Tibial artery (tissue), 4 donors: ENCODE data around the gene NOXA1.

ENCODE experiments used
- DNase-seq, 2 donors: peaks; one replicate each; pipeline ENCODE4 v3.0.0-alpha.2; 2019
- H3K27ac ChIP-seq, 2 donors: fragments of 200-600 bp; sonication (generic) in 1 of 2; 1 replicate in 1 of 2; 2 replicates in 1 of 2; pipeline ENCODE4 v1.5.1; 2018 to 2019; ENCODE audit warnings: mild to moderate bottlenecking in 1 of 2
- H3K27me3 ChIP-seq, 2 donors: fragments of 200-600 bp; sonication (generic) in 1 of 2; one replicate each; pipeline versions ENCODE4 v1.5.1 to v1.6.0; 2016 to 2019
- H3K36me3 ChIP-seq, 3 donors: fragments of 200-600 bp; sonication (generic) in 2 of 3; one replicate each; pipeline ENCODE4 v1.5.1; 2016 to 2019; ENCODE audit warnings: mild to moderate bottlenecking in 2 of 3
- H3K4me1 ChIP-seq, 4 donors: fragments of 200-600 bp; sonication (generic) in 2 of 4; 1 replicate in 3 of 4; 2 replicates in 1 of 4; pipeline ENCODE4 v1.5.1; 2016 to 2019
- H3K4me3 ChIP-seq, 2 donors: fragments of 200-600 bp; sonication (generic) in 1 of 2; 1 replicate in 1 of 2; 2 replicates in 1 of 2; pipeline ENCODE4 v1.5.1; 2018 to 2019; ENCODE audit warnings: mild to moderate bottlenecking in 2 of 2
- H3K9me3 ChIP-seq, 3 donors: fragments of 200-600 bp; sonication (generic) in 1 of 3; one replicate each; pipeline ENCODE4 v1.5.1; 2016 to 2019
- intact Hi-C: fragments of 100-400 bp; cut with DNase I; formaldehyde crosslinking; loops from one replicate; pipeline ENCODE4 v1.15.0; 2023; ENCODE audit warnings: low total_unique reads
- TF ChIP-seq, protein P1 (sequence below), 2 experiments: fragments of 200-600 bp in 1 of 2; fragments of 450-650 bp in 1 of 2; IDR thresholded peaks; one replicate each; pipeline ENCODE4 v1.5.1; 2017 to 2019; ENCODE audit warnings: antibody characterized with exemption in 2 of 2, mild to moderate bottlenecking in 1 of 2, moderate library complexity in 1 of 2

NOXA1 gene

DNA sequence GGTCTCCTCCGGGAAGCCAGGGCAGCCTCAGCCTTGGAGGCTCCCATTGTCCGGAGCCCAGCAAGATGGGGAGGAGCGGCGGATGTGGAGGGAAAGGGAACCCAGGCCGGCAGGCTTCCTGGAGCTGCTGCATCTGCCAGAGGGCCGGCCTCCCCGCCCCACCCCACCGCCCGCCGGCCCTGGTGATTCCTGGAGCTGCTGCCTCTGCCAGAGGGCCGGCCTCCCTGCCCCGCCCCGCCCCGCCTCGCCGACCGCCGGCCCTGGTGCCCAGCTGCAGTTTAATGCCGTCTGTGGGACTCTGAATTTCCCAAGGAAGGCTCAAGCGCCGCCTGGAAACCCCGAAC is 31.8 kb upstream of the NOXA1 start:
- H3K27ac ChIP-seq, result no peak overlapping the region

DNA sequence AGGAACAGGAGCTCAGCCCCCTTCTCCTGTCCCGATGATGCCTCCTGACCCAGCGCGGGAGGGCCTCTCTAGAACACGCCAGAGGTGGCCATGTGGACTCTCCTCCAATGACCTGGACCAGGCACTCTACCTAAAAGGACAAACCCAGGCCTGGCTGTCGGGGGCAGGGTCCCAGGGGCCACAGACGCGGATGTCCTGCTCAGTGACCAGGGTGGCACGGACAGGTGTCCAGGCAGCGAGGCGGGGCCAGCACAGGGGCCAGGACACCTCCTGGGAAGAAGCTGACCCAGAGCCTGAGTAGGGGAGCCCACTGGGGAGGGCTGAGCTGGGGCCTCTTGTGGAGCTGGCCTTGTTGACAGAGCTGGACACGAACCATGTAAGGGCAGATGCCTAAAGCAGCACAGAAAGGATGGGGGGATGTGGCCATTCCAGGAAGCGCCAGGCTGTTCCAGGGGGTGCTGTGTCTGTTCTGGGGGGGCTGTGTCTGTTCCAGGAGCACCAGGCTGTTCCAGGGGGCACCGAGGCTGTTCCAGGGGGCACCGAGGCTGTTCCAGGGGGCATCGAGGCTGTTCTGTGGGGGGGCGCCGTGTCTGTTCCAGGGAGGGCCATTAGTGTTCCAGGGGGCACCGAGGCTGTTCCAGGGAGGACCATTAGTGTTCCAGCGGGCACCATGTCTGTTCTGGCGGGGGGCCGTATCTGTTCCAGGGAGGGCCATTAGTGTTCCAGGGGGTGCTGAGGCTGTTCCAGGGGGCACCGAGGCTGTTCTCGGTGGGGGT is 30.8 kb upstream of the NOXA1 start:
- H3K4me3 ChIP-seq, result no peak overlapping the region
- DNase-seq, result no peak
- intact Hi-C loops, result loop anchor here (5.0 kb wide), 1 partner anchor 1010 kb away; no protein-coding TSS in a partner anchor
- peaks cover 0 to 53% (median 19%) of the 10 kb centered on the region in 3 donors for H3K36me3 ChIP-seq
- H3K27me3 ChIP-seq, result no peaks in the 10 kb centered on the region
- H3K4me1 ChIP-seq, result no peaks in the 10 kb centered on the region
- H3K27ac ChIP-seq, result no peak overlapping the region
- TF ChIP-seq, protein P1, sequence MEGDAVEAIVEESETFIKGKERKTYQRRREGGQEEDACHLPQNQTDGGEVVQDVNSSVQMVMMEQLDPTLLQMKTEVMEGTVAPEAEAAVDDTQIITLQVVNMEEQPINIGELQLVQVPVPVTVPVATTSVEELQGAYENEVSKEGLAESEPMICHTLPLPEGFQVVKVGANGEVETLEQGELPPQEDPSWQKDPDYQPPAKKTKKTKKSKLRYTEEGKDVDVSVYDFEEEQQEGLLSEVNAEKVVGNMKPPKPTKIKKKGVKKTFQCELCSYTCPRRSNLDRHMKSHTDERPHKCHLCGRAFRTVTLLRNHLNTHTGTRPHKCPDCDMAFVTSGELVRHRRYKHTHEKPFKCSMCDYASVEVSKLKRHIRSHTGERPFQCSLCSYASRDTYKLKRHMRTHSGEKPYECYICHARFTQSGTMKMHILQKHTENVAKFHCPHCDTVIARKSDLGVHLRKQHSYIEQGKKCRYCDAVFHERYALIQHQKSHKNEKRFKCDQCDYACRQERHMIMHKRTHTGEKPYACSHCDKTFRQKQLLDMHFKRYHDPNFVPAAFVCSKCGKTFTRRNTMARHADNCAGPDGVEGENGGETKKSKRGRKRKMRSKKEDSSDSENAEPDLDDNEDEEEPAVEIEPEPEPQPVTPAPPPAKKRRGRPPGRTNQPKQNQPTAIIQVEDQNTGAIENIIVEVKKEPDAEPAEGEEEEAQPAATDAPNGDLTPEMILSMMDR (IDR thresholded peaks at IDR 0.05), result no peak
- H3K9me3 ChIP-seq, result no peaks in the 10 kb centered on the region

More for the DNA sequence above, 31.8 kb upstream of the NOXA1 start:
- Histone ChIP-seq H3K4me1 (no peaks in the 10 kb centered on the region), H3K4me3 (no peak overlapping the region), H3K36me3 (peaks cover 0 to 53% (median 19%) of the 10 kb centered on the region in 3 donors), H3K27me3 (no peaks in the 10 kb centered on the region), H3K9me3 (no peaks in the 10 kb centered on the region)
- peak in 1 of 2 donors; percentile 61 for DNase-seq
- TF ChIP-seq, protein P1 (IDR thresholded peaks at IDR 0.05), result no peak
- intact Hi-C loops, result loop anchor here (5.0 kb wide), 1 partner anchor 1009 kb away; no protein-coding TSS in a partner anchor

DNA sequence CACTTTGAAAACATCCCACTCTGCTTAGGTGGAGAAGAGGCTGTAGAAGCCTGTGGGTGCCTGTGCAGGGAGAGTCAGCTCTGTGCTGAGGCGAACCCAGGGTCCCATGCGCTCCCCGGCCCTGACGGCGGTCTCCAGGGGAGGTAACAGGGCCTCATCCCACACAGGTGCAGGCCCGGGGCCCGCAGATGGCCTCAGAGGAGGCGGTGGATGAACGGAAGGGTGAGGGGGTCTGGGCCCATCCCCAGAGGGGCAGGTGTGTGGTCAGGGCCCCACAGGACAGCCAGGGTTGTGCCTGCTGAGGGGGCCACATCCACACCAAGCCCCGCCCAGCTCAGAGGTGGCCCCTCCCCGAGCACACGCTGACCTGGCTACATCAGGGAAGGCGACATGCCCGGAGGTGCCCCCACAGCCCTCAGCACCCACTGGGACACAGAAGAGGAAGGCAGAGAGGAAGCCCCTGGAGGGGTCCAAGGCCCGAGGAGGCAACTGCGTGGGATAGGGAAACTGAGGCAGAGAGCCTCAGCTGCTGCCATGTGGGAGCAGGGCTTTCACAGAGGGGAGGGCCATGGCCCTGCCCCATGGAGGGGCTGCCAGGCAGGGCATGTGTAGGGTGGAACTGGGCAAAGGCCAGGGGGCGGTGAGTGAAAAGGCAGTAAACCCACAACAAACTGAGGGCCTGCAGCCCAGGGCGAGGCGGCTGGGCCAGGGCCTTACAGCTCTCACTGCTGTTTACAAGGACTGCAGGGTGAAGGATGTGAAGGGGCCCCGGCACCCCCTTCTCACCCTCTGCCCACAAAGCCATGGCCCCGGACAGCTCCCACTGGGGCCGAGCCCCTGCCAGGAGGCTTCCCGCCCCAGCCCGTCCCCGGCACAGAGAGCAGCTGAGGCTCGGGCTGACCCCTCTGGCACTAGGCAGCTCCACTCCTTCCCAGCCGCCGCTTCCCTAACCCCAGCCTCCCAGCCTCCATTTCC is 29.7 kb upstream of the NOXA1 start:
- peak in 1 of 2 donors; percentile 58 for DNase-seq
- Histone ChIP-seq H3K9me3 (no peaks in the 10 kb centered on the region), H3K27ac (no peak overlapping the region), H3K27me3 (no peaks in the 10 kb centered on the region), H3K36me3 (peaks cover 0 to 50% (median 19%) of the 10 kb centered on the region in 3 donors), H3K4me3 (no peak overlapping the region), H3K4me1 (no peaks in the 10 kb centered on the region)
- TF ChIP-seq, protein P1 (IDR thresholded peaks at IDR 0.05), result no peak
- intact Hi-C loops, result loop anchor here (5.0 kb wide), 1 partner anchor 1011 kb away; no protein-coding TSS in a partner anchor

DNA sequence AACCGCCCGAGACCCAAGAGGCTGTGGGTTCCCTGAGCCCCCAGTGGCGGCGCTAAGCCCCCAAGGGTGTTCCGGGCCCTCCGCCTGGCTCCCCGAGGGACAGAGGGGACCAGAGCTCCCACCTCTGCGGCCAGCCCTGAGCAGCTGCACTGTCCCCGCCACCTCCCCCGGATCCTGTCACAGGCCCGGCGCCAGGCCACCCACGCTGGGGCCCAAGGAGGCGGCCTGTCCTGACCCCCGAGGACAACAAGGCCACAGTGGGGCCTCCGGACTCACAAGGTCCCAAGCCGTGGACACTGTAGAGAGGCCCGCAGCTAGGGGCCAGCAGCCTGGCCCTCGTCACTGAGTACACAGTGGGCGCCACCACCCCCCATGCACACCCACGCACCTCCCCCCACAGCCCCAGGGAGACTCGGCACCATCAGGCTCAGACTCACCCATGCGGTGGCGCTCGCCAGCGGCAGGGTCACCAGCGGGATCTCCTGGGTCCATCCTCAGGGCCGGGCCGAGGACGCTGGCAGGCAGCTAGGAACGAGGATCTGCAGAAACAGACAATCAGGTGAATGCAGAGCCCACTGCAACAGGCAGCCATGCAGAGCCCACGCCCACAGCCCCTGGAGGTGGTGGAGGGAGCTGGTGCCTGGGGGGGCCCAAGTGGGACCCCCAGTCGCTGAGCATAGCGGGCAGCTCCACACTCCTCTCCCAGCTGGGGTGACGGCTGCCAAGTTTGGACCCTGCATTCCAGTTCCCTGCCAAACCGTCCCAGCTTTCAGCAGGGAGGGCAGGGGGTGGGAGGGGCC is 28.1 kb upstream of the NOXA1 start:
- peaks cover 0 to 50% (median 19%) of the 10 kb centered on the region in 3 donors for H3K36me3 ChIP-seq
- H3K27me3 ChIP-seq, result no peaks in the 10 kb centered on the region
- no peak overlapping the region for H3K27ac ChIP-seq
- H3K9me3 ChIP-seq, result no peaks in the 10 kb centered on the region
- no peaks in the 10 kb centered on the region for H3K4me1 ChIP-seq
- DNase-seq, result no peak
- intact Hi-C loops, result loop anchor here (5.0 kb wide), 1 partner anchor 1013 kb away; no protein-coding TSS in a partner anchor
- TF ChIP-seq, protein P1 (IDR thresholded peaks at IDR 0.05), result no peak
- H3K4me3 ChIP-seq, result no peak overlapping the region

DNA sequence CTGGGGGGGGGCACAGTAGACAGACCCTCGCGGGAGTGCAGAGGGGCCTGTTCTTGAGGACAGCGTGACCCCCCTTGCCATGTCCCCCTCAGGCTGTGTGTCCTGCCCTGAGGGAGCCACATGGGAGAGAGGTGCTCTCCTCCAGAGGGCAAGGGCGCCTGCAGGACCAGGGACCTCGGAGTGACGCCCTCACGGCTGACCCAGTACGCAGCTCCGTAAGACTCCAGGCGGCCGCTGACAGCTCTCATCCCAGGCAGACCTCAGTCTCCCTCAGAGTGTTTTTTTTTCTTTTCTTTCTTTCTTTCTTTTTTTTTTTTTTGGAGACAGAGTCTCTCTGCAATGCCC is 27.6 kb upstream of the NOXA1 start:
- intact Hi-C loops, result no loop called here
- TF ChIP-seq, protein P1 (IDR thresholded peaks at IDR 0.05), result no peak
- DNase-seq, result no peak
- H3K36me3 ChIP-seq, result peaks cover 0 to 50% (median 19%) of the 10 kb centered on the region in 3 donors
- no peaks in the 10 kb centered on the region for H3K4me1 ChIP-seq
- H3K27ac ChIP-seq, result no peak overlapping the region
- H3K4me3 ChIP-seq, result no peak overlapping the region
- H3K27me3 ChIP-seq, result no peaks in the 10 kb centered on the region
- no peaks in the 10 kb centered on the region for H3K9me3 ChIP-seq
